ENCODE measurements around the gene PDCD1LG2.

The PDCD1LG2 gene

DNA sequence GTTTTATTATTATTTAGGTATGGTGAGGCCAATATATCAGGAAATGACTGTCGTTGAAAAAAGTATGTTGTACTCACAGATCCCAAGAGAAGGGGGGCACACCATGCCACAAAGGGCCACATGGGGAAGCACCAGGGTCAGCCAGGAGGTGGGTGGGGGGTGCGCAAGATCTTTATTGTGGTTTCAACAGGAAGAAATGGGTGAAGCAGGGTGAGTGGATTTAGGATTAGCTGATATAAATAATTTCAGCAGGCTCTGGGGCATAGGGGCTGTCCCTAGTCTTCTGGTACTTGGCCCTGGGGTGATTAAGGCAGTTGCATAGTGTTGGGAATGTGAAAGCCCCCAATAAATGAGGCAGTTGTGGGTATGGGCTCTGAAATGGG lies 8.6 kb downstream of the PDCD1LG2 start:
- H3K9ac ChIP-seq (ENCODE audit: low read depth, low read length, poor library complexity) = no peak overlapping the region
- peaks cover 0 to 4% of the 10 kb centered on the region in 2 donors for H3K4me1 ChIP-seq (ENCODE audit: control insufficient read depth in 2 of 2, insufficient read depth in 1 of 2, low read depth in 1 of 2, low read length in 2 of 2)

DNA sequence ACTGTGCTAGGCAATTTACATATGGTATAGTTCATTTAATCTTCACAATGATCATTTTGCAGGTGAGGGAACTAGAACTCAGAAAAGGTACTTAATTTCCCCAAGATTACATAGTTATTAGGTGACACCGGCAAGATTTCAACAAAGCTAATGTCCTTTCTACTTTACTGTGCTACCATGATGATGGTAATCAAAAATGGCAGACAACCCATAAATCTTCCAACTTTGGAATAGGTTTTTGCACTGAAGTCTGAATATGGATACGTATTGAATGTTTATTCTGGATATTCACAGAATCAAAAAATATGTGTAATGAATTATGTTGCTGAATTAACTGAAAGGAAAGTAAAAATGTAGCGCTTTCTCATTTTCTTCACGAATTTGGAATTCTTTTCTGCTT lies 13.8 kb downstream of the PDCD1LG2 start:
- no peak overlapping the region for H2AK5ac ChIP-seq (ENCODE audit: low read depth, low read length)
- no peak overlapping the region for H3K23ac ChIP-seq (ENCODE audit: low read depth, low read length, poor library complexity)
- no peak overlapping the region for H2BK12ac ChIP-seq (ENCODE audit: low read length)
- no peak overlapping the region for H4K91ac ChIP-seq (ENCODE audit: low read depth, low read length, poor library complexity)
- H3K27me3 ChIP-seq (ENCODE audit: control insufficient read depth in 3 of 3, insufficient read depth in 3 of 3, low read depth in 1 of 3, low read length in 3 of 3) = no peaks in the 10 kb centered on the region
- H3K79me1 ChIP-seq (ENCODE audit: low read depth, low read length) = peaks cover 1% of the 10 kb centered on the region
- no peak overlapping the region for H3K4me3 ChIP-seq (ENCODE audit: low read length in 2 of 2)
- no peak overlapping the region for H3K4me2 ChIP-seq (ENCODE audit: insufficient read depth, low read length, poor library complexity, severe bottlenecking)
- no peak overlapping the region for H3K9ac ChIP-seq (ENCODE audit: low read depth, low read length, poor library complexity)
- WGBS, 2 donors (ENCODE audit: extremely low coverage in 2 of 2, insufficient read length in 2 of 2, insufficient replicate concordance in 1 of 2) = no CpG with 5 or more reads among the region's 4 CpGs
- no peak overlapping the region for H3K14ac ChIP-seq (ENCODE audit: low read length)
- H2BK120ac ChIP-seq (ENCODE audit: low read depth, low read length) = no peak overlapping the region
- H4K8ac ChIP-seq (ENCODE audit: low read depth, low read length) = no peak overlapping the region
- no peaks in the 10 kb centered on the region for H3K36me3 ChIP-seq (replicated peaks in 1 of 2; ENCODE audit: control insufficient read depth in 2 of 2, insufficient read depth in 2 of 2, low read length in 2 of 2)
- no peak overlapping the region for H2AFZ ChIP-seq (ENCODE audit: low read length)
- H2BK5ac ChIP-seq (ENCODE audit: low read length) = no peak overlapping the region
- H3K9me3 ChIP-seq (replicated peaks in 1 of 2; ENCODE audit: control insufficient read depth in 2 of 2, insufficient read depth in 1 of 2, low read depth in 1 of 2, low read length in 2 of 2) = no peaks in the 10 kb centered on the region
- no peak for DNase-seq (ENCODE audit: low spot score)
- H3K18ac ChIP-seq (ENCODE audit: low read length) = no peak overlapping the region
- no peak overlapping the region for H3K27ac ChIP-seq (replicated peaks; ENCODE audit: low read length)
- H2BK15ac ChIP-seq (ENCODE audit: low read length) = no peak overlapping the region
- no peak overlapping the region for H3K4ac ChIP-seq (ENCODE audit: low read length)
- peaks cover 0 to 4% of the 10 kb centered on the region in 2 donors for H3K4me1 ChIP-seq (ENCODE audit: control insufficient read depth in 2 of 2, insufficient read depth in 1 of 2, low read depth in 1 of 2, low read length in 2 of 2)

More for the DNA sequence above, 8.6 kb downstream of the PDCD1LG2 start:
- Histone ChIP-seq H3K4me2 (ENCODE audit: insufficient read depth, low read length, poor library complexity, severe bottlenecking) (no peak overlapping the region), H3K79me1 (ENCODE audit: low read depth, low read length) (no peaks in the 10 kb centered on the region), H2BK12ac (ENCODE audit: low read length) (no peak overlapping the region), H3K36me3 (replicated peaks in 1 of 2; ENCODE audit: control insufficient read depth in 2 of 2, insufficient read depth in 2 of 2, low read length in 2 of 2) (no peaks in the 10 kb centered on the region), H2AK5ac (ENCODE audit: low read depth, low read length) (no peak overlapping the region), H3K18ac (ENCODE audit: low read length) (no peak overlapping the region), H2BK120ac (ENCODE audit: low read depth, low read length) (no peak overlapping the region), H4K91ac (ENCODE audit: low read depth, low read length, poor library complexity) (no peak overlapping the region), H3K27ac (replicated peaks; ENCODE audit: low read length) (no peak overlapping the region), H2BK5ac (ENCODE audit: low read length) (no peak overlapping the region), H3K4me3 (ENCODE audit: low read length in 2 of 2) (no peak overlapping the region), H3K14ac (ENCODE audit: low read length) (no peak overlapping the region), H3K27me3 (ENCODE audit: control insufficient read depth in 3 of 3, insufficient read depth in 3 of 3, low read depth in 1 of 3, low read length in 3 of 3) (no peaks in the 10 kb centered on the region), H3K4ac (ENCODE audit: low read length) (no peak overlapping the region), H4K8ac (ENCODE audit: low read depth, low read length) (no peak overlapping the region), H2AFZ (ENCODE audit: low read length) (no peak overlapping the region), H3K9me3 (replicated peaks in 1 of 2; ENCODE audit: control insufficient read depth in 2 of 2, insufficient read depth in 1 of 2, low read depth in 1 of 2, low read length in 2 of 2) (peaks cover 0 to 2% of the 10 kb centered on the region in 2 donors), H2BK15ac (ENCODE audit: low read length) (no peak overlapping the region), H3K23ac (ENCODE audit: low read depth, low read length, poor library complexity) (no peak overlapping the region)
- no CpG with 5 or more reads among the region's 2 CpGs for WGBS, 2 donors (ENCODE audit: extremely low coverage in 2 of 2, insufficient read length in 2 of 2, insufficient replicate concordance in 1 of 2)
- no peak for DNase-seq (ENCODE audit: low spot score)

- H3K23ac ChIP-seq (ENCODE audit: low read depth, low read length, poor library complexity) = no peak overlapping the region
- DNase-seq (ENCODE audit: low spot score) = no peak
- no peak overlapping the region for H2AFZ ChIP-seq (ENCODE audit: low read length)
- H4K8ac ChIP-seq (ENCODE audit: low read depth, low read length) = no peak overlapping the region
- no peaks in the 10 kb centered on the region for H3K27me3 ChIP-seq (ENCODE audit: control insufficient read depth in 3 of 3, insufficient read depth in 3 of 3, low read depth in 1 of 3, low read length in 3 of 3)
- H3K27ac ChIP-seq (replicated peaks; ENCODE audit: low read length) = no peak overlapping the region
- H3K4me1 ChIP-seq (ENCODE audit: control insufficient read depth in 2 of 2, insufficient read depth in 1 of 2, low read depth in 1 of 2, low read length in 2 of 2) = peaks cover 6 to 7% of the 10 kb centered on the region in 2 donors
- no peak overlapping the region for H3K4ac ChIP-seq (ENCODE audit: low read length)
- H3K4me3 ChIP-seq (ENCODE audit: low read length in 2 of 2) = no peak overlapping the region
- H3K79me1 ChIP-seq (ENCODE audit: low read depth, low read length) = peaks cover 1% of the 10 kb centered on the region
- no peaks in the 10 kb centered on the region for H3K9me3 ChIP-seq (replicated peaks in 1 of 2; ENCODE audit: control insufficient read depth in 2 of 2, insufficient read depth in 1 of 2, low read depth in 1 of 2, low read length in 2 of 2)
- no peak overlapping the region for H3K4me2 ChIP-seq (ENCODE audit: insufficient read depth, low read length, poor library complexity, severe bottlenecking)
- H2BK5ac ChIP-seq (ENCODE audit: low read length) = no peak overlapping the region
- no peak overlapping the region for H2BK15ac ChIP-seq (ENCODE audit: low read length)
- H2BK12ac ChIP-seq (ENCODE audit: low read length) = no peak overlapping the region
- no CpG with 5 or more reads among the region's 4 CpGs for WGBS, 2 donors (ENCODE audit: extremely low coverage in 2 of 2, insufficient read length in 2 of 2, insufficient replicate concordance in 1 of 2)
- H2BK120ac ChIP-seq (ENCODE audit: low read depth, low read length) = no peak overlapping the region
- no peak overlapping the region for H4K91ac ChIP-seq (ENCODE audit: low read depth, low read length, poor library complexity)
- no peak overlapping the region for H3K14ac ChIP-seq (ENCODE audit: low read length)
- no peak overlapping the region for H3K9ac ChIP-seq (ENCODE audit: low read depth, low read length, poor library complexity)
- no peaks in the 10 kb centered on the region for H3K36me3 ChIP-seq (replicated peaks in 1 of 2; ENCODE audit: control insufficient read depth in 2 of 2, insufficient read depth in 2 of 2, low read length in 2 of 2)
- H3K18ac ChIP-seq (ENCODE audit: low read length) = no peak overlapping the region
- H2AK5ac ChIP-seq (ENCODE audit: low read depth, low read length) = no peak overlapping the region
These were observed 19.4 kb downstream of the PDCD1LG2 start for GRCh38 chr9:5529683-5530221.

DNA sequence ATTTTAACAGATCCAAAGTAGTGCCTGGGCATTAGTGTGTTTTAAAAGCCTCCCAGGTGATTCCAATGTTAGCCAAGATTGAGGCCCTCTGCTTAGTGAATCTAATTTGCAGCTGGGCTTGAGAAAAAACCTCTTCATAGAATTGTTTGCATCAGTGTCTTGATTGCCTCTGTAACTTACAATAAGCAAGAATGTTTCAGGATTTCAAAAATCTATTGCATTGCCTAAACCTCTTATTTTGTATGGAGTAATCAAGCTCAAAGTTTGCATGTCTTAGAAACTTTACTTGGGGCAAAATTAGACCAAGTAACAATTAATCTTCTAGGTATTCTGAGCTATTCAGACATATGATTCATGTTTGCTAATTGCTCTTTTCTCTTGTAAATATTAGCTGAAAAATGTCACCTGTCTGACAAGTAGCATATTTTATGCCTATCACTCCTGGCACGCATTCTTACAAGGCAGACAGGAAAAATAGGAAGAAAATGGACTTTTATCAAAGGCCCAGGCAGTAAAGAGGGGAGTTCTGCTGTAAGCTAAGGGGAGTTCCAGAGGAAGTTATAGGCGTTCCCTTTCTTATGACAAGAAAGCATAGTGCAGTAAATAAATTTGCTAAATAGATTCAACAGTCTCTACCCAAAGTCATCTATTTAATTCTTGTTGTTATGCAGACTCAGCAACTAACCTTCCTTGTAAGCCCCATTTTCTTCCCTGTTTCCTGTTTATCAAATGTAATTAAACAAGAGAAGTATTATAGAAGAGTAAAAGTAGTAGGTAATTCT lies 21.0 kb downstream of the PDCD1LG2 start:
- H3K4me1 ChIP-seq (ENCODE audit: control insufficient read depth in 2 of 2, insufficient read depth in 1 of 2, low read depth in 1 of 2, low read length in 2 of 2) = peaks cover 7 to 12% of the 10 kb centered on the region in 2 donors
- no peak overlapping the region for H2BK5ac ChIP-seq (ENCODE audit: low read length)
- H2BK15ac ChIP-seq (ENCODE audit: low read length) = no peak overlapping the region
- no peak overlapping the region for H2AFZ ChIP-seq (ENCODE audit: low read length)
- no peak overlapping the region for H3K4me2 ChIP-seq (ENCODE audit: insufficient read depth, low read length, poor library complexity, severe bottlenecking)
- H2BK12ac ChIP-seq (ENCODE audit: low read length) = no peak overlapping the region
- H3K9me3 ChIP-seq (replicated peaks in 1 of 2; ENCODE audit: control insufficient read depth in 2 of 2, insufficient read depth in 1 of 2, low read depth in 1 of 2, low read length in 2 of 2) = no peaks in the 10 kb centered on the region
- no peak overlapping the region for H4K8ac ChIP-seq (ENCODE audit: low read depth, low read length)
- H4K91ac ChIP-seq (ENCODE audit: low read depth, low read length, poor library complexity) = no peak overlapping the region
- H3K9ac ChIP-seq (ENCODE audit: low read depth, low read length, poor library complexity) = no peak overlapping the region
- H3K79me1 ChIP-seq (ENCODE audit: low read depth, low read length) = peaks cover 1% of the 10 kb centered on the region
- no peak overlapping the region for H2AK5ac ChIP-seq (ENCODE audit: low read depth, low read length)
- no peak overlapping the region for H3K18ac ChIP-seq (ENCODE audit: low read length)
- H3K27ac ChIP-seq (replicated peaks; ENCODE audit: low read length) = no peak overlapping the region
- H3K23ac ChIP-seq (ENCODE audit: low read depth, low read length, poor library complexity) = no peak overlapping the region
- H3K36me3 ChIP-seq (replicated peaks in 1 of 2; ENCODE audit: control insufficient read depth in 2 of 2, insufficient read depth in 2 of 2, low read length in 2 of 2) = no peaks in the 10 kb centered on the region
- WGBS, 2 donors (ENCODE audit: extremely low coverage in 2 of 2, insufficient read length in 2 of 2, insufficient replicate concordance in 1 of 2) = no CpG with 5 or more reads among the region's 2 CpGs
- H3K14ac ChIP-seq (ENCODE audit: low read length) = no peak overlapping the region
- no peaks in the 10 kb centered on the region for H3K27me3 ChIP-seq (ENCODE audit: control insufficient read depth in 3 of 3, insufficient read depth in 3 of 3, low read depth in 1 of 3, low read length in 3 of 3)
- no peak for DNase-seq (ENCODE audit: low spot score)
- no peak overlapping the region for H2BK120ac ChIP-seq (ENCODE audit: low read depth, low read length)
- H3K4me3 ChIP-seq (ENCODE audit: low read length in 2 of 2) = no peak overlapping the region
- no peak overlapping the region for H3K4ac ChIP-seq (ENCODE audit: low read length)

All from neuronal stem cell (in vitro differentiated cells).